Myocyte (in vitro differentiated cells): ENCODE results near the gene AP4M1. TPM values are rescaled to one million over a fixed set of nuclear protein-coding genes. Genes with fewer than 3 reads are reported as not detected.
"Not testable (repeated sequence)": the region's sequence is repeated elsewhere in the genome, so short reads cannot be mapped to it uniquely, and the experiment has no call there.

Experiments
- DNase-seq: peaks from one replicate; pipeline ENCODE4 v3.0.0-alpha.2; 2012; ENCODE audit warnings: low read depth
- total RNA-seq: library from RNA; depleted of rRNA; stranded (reverse); fragments of >200 nt; gene quantifications from 2 replicates; pipeline ENCODE4 v1.2.3, GENCODE V29; 2014

Gene AP4M1
- total RNA-seq, 1 donor from 2014 or later = 38.5 TPM

DNA sequence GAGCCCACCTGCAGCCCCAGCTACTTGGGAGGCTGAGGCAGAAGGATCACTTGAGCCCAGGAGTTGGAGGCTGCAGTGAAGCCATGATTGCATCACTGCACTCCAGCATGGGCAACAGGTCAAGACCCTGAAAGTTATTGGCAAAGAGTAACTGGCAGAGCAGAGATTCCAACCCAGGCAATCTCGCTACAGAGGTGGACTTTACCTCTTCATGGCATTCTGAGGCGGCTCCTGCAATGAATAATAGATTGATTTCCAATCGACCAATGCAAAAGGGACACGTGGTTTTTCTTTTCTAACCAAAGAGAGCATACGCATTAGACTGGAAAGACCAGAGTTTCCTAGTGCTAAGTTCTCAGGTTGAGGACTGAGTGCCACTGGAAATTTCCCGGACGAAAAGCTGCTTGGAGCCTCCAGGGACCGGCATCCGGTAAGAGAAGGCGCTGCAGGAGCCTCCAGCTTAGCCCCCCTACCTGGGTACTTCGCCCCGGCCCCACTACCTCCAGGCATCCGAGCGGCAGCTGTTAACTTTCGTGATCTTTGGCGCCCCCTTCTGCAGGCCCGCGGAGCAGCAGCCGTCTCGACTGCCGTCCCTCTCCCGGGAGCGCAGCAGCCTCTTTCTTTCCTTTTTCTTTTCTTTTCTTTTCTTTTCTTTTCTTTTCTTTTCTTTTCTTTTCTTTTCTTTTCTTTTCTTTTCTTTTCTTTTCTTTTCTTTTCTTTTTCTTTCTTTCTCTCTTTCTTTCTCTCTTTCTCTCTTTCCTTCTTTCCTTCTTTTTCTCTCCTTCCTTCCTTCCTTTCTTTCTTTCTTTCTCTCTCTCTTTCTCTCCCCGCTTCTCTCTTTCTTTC, 29.4 kb downstream of the AP4M1 start:
- peak; percentile 73 for DNase-seq

DNA sequence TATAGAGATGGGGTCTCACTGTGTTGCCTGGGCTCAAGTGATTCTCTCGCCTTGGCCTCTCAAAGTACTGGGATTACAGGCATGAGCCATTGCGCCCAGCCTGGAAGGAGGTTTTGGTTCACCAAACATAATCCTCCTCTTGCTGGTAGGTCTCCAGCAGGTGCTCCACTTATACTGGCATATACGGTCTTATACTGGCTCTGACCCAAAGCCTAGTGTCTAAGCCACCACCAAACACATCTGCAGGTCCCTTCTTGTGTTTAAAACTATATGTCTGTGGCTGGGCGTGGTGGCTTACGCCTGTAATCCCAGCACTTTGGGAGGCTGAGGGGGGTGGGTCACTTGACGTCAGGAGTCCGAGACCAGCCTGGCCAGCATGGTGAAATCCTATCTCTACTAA, 30.7 kb downstream of the AP4M1 start:
- DNase-seq = no peak

GRCh38 chr7:100132697-100133151, 31.3 kb downstream of the AP4M1 start:
- DNase-seq = peak; percentile 76

DNA sequence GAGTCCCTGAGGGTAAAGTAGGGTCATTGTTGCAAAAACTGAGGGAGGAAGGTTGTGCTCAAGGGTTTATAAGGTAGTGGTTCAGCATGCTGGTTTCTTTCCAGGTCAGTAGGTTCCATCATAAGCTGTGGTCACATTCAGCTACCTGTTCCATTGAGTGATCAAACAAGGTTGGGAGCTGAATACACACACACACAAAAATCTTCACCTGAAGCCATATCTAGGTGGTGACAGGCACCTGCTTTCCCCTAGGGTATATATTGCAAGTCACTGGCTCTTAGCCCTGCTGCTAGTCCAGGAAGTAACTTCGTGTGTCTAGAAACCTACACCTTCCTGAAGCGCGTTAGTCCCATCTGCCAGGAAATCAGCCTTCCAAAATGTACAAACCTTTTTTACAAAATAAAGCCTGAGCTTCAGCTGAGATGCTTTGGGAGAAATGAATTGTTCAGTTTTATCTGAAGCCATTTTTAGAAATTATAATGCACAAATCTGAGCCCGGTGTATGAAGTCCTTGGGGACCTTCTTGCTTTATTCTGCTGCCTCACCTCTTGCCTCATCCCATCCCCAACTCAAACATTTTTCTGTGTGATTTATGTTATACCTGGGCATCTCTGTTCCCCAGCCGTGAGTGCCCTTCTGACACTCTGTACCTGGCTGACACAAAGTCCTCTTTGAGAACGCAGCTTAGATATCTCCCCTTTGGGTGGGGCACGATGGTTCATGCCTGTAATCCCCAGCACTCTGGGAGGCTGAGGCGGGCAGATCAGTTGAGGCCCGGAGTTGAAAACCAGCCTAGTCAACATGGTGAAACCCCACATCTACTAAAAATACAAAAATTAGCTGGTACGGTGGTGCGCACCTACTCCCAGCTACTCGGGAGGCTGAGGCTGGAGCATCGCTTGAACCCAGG, 36.7 kb downstream of the AP4M1 start:
- DNase-seq = no peak

GRCh38 chr7:100141555-100141949, 40.1 kb downstream of the AP4M1 start:
- DNase-seq = no peak

DNA sequence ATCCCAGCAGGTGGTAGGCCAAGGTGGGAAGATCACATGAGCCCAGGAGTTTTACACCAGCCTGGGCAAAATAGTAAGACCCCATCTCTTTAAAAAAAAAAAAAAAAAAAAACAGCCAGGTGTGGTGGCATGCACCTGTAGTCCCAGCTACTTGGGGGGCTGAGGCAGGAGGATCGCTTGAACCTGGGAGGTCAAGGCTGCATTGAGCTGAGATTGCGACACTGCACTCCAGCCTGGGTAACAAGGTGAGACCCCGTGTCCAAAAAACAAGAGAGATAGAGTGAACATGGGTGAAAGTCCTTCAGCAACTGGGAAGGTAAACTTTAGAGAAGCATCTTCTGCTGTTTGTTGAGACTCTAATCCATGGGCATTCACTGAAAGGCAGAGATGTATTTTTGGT, 41.0 kb downstream of the AP4M1 start:
- no peak for DNase-seq

GRCh38 chr7:100146350-100146749, 44.9 kb downstream of the AP4M1 start:
- DNase-seq = not testable (repeated sequence)

- DNase-seq = no peak
These were observed 45.8 kb downstream of the AP4M1 start for GRCh38 chr7:100147278-100147677.

DNA sequence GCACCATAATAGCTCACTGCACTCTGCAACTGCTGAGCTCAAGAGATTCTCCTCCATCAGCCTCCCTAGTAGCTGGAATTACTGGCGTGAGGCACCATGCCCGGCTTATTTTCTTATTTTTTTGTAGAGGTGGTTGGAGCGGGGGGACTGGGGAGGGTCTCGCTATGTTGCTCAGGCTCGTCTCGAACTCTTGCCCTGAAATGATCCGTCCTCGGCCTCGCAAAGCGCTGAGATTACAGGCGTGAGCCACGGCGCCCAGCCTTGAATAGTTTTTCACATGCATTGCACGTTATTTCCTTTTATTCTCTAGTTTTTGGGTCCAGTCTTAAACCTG, 46.7 kb downstream of the AP4M1 start:
- no peak for DNase-seq

DNA sequence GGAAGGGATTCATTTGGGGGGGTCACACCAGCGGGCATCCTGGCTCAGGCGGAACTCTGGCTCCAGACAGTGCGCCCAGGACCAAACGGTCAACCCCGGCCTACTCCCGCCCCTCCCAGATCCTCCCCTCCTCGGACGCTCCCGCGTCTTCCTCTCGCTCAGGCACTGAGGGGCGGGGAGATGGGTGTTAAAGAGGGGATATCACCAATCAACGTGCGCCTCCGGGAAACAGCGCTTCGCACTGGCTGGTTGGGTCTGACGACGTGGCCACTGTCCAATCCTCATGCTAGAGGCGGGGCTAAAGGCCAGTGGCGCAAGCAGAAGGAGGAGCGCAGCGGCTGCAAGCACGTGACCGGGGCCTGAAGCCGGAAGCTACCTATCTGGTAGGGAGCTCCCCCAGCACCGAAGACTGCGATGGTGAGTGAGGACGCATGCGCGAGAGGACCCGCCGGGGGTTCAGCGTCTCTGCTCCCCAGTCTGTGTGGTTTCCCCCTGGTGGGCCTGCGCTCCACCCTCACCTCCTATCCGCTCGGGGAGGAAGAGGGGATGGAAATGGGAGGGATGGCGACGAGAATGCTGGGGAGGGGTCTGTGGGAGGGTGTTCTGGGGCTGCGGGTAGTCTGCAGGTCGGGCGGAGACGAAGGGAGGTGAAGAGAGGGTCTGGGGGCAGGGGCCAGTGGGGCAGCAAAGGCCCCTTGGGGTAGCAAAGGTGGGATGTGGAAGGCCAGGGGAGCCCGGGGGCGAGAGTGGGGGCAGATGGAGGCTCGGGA, 47.3 kb downstream of the AP4M1 start, which contains the start of gene LAMTOR4:
Gene LAMTOR4, plus strand, starts transcription at position 360 of the 770 bp plus-strand sequence. Its CDS starts 55 bp downstream, at position 415.
- peak; percentile 100 for DNase-seq

- no peak for DNase-seq
These were observed 51.0 kb downstream of the AP4M1 start for GRCh38 chr7:100152404-100152803.

DNA sequence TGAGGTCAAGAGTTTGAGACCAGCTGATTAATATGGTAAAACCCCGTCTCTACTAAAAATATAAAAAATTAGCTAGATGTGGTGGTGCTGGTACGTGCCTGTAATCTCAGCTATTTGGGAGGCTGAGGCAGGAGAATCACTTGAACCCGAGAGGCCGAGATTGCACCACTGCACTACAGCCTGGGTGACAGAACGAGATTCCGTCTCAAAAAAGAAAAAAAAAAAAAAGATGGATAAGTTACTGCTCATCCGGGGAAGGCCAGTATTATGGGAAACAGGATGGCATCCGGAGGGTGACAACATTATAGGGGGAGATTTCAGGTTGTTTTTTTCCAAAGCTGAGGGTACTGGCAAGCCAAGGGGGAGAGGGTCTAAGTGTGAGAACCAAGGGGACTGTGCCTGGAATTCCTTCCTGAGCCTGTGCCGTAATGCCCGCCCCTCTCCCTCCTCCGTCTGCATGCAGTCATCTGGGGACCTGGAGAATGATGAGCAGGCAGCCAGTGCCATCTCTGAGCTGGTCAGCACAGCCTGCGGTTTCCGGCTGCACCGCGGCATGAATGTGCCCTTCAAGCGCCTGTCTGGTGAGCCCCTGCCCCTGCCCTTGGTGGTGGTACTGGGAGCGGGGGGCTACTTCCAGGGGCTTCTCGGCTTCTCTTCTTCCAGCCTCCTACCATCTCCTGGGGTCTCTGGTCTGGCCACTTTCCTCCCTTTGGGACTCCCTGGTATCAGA, 51.7 kb downstream of the AP4M1 start:
- no peak for DNase-seq

DNA sequence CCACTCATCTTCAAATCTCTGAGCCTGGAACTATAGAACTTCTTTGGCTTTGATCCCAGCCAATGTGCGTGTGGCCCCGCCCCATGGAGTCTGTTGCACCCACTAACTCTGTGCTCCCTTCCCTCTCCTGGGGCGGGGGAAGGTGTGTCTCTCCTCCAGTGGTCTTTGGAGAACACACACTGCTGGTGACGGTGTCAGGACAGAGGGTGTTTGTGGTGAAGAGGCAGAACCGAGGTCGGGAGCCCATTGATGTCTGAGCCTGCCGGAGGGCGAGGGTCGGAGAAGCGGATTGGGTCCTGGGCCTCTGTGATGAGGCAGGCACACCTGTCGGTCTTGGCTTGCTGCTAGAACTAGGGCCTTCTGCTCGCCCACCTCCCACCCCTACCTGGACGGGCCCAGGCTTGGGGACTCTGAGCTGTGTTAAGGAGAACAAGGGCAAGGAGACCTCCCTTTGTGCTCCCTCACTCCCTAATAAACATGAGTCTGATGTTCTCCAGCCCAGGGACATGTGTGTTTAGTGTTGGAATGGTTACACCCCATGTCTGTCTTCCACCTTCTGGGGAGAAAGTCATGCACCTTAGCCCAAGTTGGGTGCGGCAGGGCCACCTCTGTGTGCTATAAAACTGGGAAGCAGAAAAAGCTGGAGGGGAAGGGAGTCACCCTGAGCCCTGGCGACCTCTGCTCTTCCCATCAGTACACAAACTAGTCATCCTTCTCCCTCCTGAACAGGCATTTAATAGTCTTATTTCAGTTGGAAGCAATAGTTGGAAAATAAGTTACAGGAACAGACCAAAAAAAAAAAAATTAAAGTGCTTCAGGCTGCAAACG, 52.5 kb downstream of the AP4M1 start:
- DNase-seq = no peak

DNA sequence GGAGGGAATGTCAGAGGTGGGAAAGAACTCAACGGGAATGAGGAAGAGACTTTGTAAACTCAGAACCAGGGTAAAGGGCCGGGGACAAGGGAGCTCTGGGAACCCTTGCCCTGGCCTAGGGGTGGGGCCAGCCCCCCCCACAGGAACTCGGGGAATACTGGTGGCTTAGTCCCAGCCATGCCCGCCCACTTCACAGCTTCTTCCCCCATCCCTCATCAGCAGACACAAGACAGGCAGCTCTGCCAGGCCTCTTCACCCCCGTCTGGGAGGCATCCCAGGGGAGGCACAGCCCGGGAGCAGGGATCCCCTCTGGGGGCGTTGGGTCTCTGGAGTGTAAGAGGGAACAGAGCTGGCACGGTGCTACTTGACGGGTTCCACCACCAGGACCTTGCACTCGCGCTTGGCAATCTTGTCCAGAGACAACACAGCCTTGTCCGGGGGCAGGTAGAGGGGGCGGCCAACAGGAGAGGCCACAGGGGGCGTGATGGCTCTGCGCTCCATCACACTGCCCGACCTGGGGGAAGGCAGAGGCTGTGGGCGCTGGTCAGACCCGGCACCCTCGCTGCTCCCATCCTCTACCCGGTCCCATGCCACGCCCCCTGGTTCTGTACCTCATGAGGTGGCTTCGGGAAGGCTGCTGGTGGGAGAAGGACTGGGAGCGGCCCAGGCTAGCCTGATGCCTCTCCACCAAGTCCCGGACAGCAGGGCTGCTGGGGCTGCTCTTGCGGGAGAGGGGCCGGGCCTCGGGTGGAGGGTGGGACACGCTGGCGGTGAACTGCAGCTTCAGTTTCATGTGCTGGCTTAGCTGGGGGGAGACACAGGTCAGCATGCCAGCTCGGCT, 53.4 kb downstream of the AP4M1 start:
- no peak for DNase-seq

DNA sequence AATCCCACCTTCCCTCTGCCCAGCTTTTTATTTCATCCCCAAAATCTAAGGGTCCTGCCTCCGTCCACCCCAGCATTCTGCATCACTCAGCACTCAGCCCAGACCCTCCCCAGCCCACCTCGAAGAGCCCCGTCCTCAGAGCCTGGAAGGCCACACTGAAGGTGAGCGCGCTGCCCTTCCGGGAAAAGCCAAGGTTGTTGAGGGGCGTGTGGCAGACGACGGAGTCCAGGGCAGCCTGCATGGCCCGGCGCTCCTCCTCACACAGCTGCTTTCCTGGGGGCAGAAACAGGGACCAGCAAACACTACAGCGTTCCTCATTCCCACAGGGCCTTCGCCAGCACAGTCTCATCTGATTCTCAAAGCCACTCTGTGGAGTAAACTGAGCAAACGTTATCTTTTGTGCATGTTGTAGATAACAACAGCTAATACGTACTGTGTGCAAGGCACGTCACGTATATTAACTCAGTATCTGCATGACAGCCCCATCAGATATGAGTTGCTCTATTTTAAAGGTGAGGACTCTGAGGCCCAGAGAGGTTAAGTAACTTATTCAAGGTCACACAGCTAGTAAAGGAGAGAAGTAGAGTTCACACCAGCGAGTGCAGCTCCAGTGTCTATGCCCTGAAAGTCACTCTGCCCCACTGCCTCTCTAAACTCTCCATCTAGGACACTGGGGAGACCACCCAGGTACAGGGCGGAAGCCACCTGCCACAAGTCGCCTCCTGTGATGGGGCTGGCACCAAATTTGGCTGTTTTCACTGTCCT, 54.3 kb downstream of the AP4M1 start:
- no peak for DNase-seq

- no peak for DNase-seq
These were observed 55.1 kb downstream of the AP4M1 start for GRCh38 chr7:100156331-100157068.

DNA sequence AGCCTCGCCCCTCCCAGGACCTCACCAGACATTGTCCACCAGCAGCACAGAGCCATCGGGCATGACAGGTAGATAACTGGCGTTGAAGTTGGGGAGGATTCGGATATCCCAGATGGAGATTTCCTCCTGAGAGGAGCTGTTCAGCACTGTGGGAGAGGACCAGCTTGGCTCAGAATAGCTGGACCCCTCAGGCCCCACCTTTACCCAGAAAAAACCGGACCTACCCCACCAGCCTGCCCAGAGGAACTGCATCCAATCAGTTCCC, 55.6 kb downstream of the AP4M1 start:
- no peak for DNase-seq
